ENCODE data around the gene AFDN. TPM values are rescaled to one million over a fixed set of nuclear protein-coding genes. Genes with fewer than 3 reads are reported as not detected.

AFDN gene
- total and polyA plus RNA-seq, 2 of the 8 experiments (the other 6 are each of a cell fraction or from before 2014, with no cell fraction given), result 53.4 to 192 TPM

- FAIRE-seq (no peak), DNase-seq (ENCODE audit: low read depth in 1 of 2, low spot score in 2 of 2) (no peak)
- Histone ChIP-seq H3K27ac (ENCODE audit: low read depth, low read length) (no peak overlapping the region), H3K36me3 (ENCODE audit: control insufficient read depth in 2 of 4, insufficient read depth in 4 of 4, low read length in 3 of 4) (peaks cover 9 to 66% (median 39%) of the 10 kb centered on the region in 4 experiments), H2BK5ac (ENCODE audit: low read depth, low read length) (no peak overlapping the region), H2AK5ac (ENCODE audit: low read depth, low read length) (no peak overlapping the region), H3K27me3 (replicated peaks in 1 of 4; ENCODE audit: control insufficient read depth in 3 of 4, extremely low read depth in 1 of 4, insufficient read depth in 3 of 4, low read length in 3 of 4) (no peaks in the 10 kb centered on the region), H3K56ac (replicated peaks; ENCODE audit: insufficient read length, low read depth, low read length) (no peak overlapping the region), H3K18ac (ENCODE audit: extremely low read depth, low read length) (no peak overlapping the region), H3K4me2 (ENCODE audit: insufficient read depth in 1 of 2, low read depth in 2 of 2, low read length in 2 of 2) (no peak overlapping the region), H2AFZ (ENCODE audit: low read length) (no peak overlapping the region), H4K5ac (ENCODE audit: insufficient read length, low read depth, low read length) (no peak overlapping the region), H4K91ac (replicated peaks; ENCODE audit: insufficient read length, low read length) (no peak overlapping the region), H3K23ac (ENCODE audit: insufficient read length) (no peak overlapping the region), H4K8ac (ENCODE audit: extremely low read depth, insufficient read depth, low read length) (no peak overlapping the region), H2BK120ac (replicated peaks; ENCODE audit: low read depth, low read length) (no peak overlapping the region), H3K9ac (replicated peaks in 1 of 4; ENCODE audit: extremely low read depth in 1 of 4, low read depth in 3 of 4, low read length in 3 of 4) (no peak overlapping the region), H3K79me1 (ENCODE audit: low read depth, low read length) (no peaks in the 10 kb centered on the region), H2BK20ac (ENCODE audit: low read length) (no peak overlapping the region; the same call in 1 of the 2 replicates), H3K4ac (replicated peaks; ENCODE audit: insufficient read length, low read depth, low read length) (no peak overlapping the region), H3K4me3 (ENCODE audit: extremely low read depth in 1 of 4, insufficient read depth in 2 of 4, low read depth in 3 of 4, low read length in 4 of 4) (no peak overlapping the region), H3K79me2 (ENCODE audit: control insufficient read depth in 1 of 2, insufficient read depth in 2 of 2, low read length in 2 of 2) (no peaks in the 10 kb centered on the region), H3K4me1 (replicated peaks in 1 of 4; ENCODE audit: control insufficient read depth in 3 of 4, insufficient read depth in 4 of 4, low read length in 3 of 4) (no peaks in the 10 kb centered on the region), H2BK15ac (ENCODE audit: low read length) (no peak overlapping the region), H3K23me2 (ENCODE audit: low read depth, low read length) (no peaks in the 10 kb centered on the region), H3K9me3 (ENCODE audit: insufficient read depth in 2 of 2, low read depth in 1 of 2, low read length in 1 of 2) (no peaks in the 10 kb centered on the region), H4K20me1 (replicated peaks in 1 of 2; ENCODE audit: control insufficient read depth in 1 of 2, insufficient read depth in 2 of 2, low read length in 2 of 2) (peaks cover 0 to 2% of the 10 kb centered on the region in 2 experiments), H3K14ac (ENCODE audit: insufficient read length) (no peak overlapping the region), H2BK12ac (ENCODE audit: low read depth, low read length) (no peak overlapping the region)
- CTCF ChIA-PET (ENCODE audit: partially characterized antibody), result interaction anchor here (1.1 to 1.2 kb wide), 2 partner anchors 62 to 210 kb away, joined by 3 read pairs; no protein-coding TSS in a partner anchor
- WGBS, 2 experiments (ENCODE audit: extremely low coverage in 1 of 2, insufficient coverage in 1 of 2, insufficient read length in 1 of 2, insufficient replicate concordance in 2 of 2, low coverage in 1 of 2, low lambda C conversion rate in 2 of 2, missing lambda C conversion rate in 1 of 2), result 85% methylated on average over 10 of the region's 10 CpGs; no CpG with 5 or more reads in 1 of the 2 experiments
- POLR2A ChIA-PET (ENCODE audit: partially characterized antibody), result no interaction called here
- TF ChIP-seq MAX (IDR thresholded peaks at IDR 0.05) (no peak), KDM1A (IDR thresholded peaks at IDR 0.05; ENCODE audit: borderline replicate concordance, low read length) (no peak), JUN (IDR thresholded peaks at IDR 0.05; ENCODE audit: low read depth, low read length) (no peak), CBX8 (IDR thresholded peaks at IDR 0.05; ENCODE audit: borderline replicate concordance, low read depth, low read length) (no peak), HDAC6 (IDR thresholded peaks at IDR 0.05; ENCODE audit: low read depth, low read length) (no peak), EP300 (IDR thresholded peaks at IDR 0.05; ENCODE audit: borderline replicate concordance in 1 of 2, low read depth in 2 of 2, low read length in 2 of 2) (no peak), TAF1 (IDR thresholded peaks at IDR 0.05; ENCODE audit: low read depth, low read length) (no peak), POU5F1 (IDR thresholded peaks at IDR 0.05; ENCODE audit: low read depth, low read length) (no peak), PHF8 (conservative IDR thresholded peaks at IDR 0.05; ENCODE audit: low read depth, low read length) (no peak), HDAC2 (IDR thresholded peaks at IDR 0.05; ENCODE audit: borderline replicate concordance in 1 of 2, low read depth in 2 of 2, low read length in 2 of 2) (no peak), USF2 (IDR thresholded peaks at IDR 0.05; ENCODE audit: low read length) (no peak), KDM4A (IDR thresholded peaks at IDR 0.05; ENCODE audit: low read depth, low read length, severe bottlenecking) (no peak), SP1 (IDR thresholded peaks at IDR 0.05; ENCODE audit: low read depth, low read length) (no peak)
Observed at GRCh38 chr6:167906899-167907298, 80.2 kb downstream of the AFDN start.

Data from H1 (cell line).